ENCODE results near the gene ATG4D.

ATG4D gene

DNA sequence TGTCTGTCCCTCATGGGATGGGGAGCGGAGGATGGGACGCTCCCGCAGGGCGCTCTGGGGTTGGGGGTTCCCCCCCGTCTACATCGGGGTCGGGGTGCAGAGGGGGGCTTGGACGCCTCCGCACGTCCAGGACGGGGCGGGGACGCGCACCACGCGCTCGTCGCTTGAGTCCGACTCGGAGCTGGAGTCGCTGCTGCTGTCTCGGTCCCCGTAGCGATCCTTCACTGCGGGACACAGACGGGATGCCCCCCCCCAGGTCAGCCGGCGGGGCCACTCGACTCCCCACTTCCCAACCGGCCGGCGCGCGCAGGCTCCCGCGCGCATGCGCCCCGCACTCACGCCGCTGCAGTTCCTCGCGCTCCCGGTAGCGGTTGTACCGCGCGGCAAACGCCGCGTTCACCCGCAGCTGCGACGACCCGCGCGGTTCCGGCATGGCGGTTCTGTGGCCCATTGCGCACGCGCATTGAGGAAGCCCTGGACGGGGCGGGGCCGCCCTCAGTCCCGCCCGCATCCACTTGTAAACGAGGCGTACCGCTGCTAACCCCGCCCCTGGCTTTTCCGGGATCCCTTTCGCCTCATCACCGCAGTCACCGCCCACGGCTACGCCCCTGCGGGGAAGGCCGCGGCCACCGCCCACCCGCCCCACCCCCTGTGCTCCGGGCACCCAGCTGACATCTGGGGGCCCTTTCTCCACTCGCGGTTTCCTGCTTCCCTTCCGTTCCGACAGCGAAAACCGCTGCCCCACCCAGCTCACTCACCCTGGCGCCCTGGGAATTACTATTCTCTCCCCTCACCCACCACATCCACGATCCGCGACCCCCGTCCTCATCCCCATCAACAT lies 22.1 kb downstream of the ATG4D start, which contains the start of gene KRI1:
KRI1 (minus strand) TSS at position 444 of the 841 bp plus-strand sequence; CDS start at position 433, 11 bp downstream.
- H3K4me1 ChIP-seq (ENCODE audit: control insufficient read depth in 1 of 2, insufficient read depth in 1 of 2, low read depth in 1 of 2, low read length in 1 of 2), result peaks cover 37 to 40% of the 10 kb centered on the region in 2 experiments

DNA sequence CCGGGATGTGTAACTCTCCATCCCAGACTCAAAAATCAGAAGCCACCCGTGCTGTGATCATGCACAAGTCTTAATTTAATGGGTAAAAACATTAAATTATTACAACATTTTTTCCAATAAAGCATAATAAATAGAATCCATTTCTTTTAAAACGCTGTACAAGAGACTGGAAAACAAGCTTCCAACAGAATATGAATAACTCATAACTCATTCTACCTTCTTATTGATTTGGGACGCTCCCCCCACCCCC lies 22.6 kb downstream of the ATG4D start:
- TF ChIP-seq, protein P1, sequence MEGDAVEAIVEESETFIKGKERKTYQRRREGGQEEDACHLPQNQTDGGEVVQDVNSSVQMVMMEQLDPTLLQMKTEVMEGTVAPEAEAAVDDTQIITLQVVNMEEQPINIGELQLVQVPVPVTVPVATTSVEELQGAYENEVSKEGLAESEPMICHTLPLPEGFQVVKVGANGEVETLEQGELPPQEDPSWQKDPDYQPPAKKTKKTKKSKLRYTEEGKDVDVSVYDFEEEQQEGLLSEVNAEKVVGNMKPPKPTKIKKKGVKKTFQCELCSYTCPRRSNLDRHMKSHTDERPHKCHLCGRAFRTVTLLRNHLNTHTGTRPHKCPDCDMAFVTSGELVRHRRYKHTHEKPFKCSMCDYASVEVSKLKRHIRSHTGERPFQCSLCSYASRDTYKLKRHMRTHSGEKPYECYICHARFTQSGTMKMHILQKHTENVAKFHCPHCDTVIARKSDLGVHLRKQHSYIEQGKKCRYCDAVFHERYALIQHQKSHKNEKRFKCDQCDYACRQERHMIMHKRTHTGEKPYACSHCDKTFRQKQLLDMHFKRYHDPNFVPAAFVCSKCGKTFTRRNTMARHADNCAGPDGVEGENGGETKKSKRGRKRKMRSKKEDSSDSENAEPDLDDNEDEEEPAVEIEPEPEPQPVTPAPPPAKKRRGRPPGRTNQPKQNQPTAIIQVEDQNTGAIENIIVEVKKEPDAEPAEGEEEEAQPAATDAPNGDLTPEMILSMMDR (IDR thresholded peaks at IDR 0.05), result no peak
- H3K4me1 ChIP-seq (ENCODE audit: control insufficient read depth in 1 of 2, insufficient read depth in 1 of 2, low read depth in 1 of 2, low read length in 1 of 2), result peaks cover 37 to 40% of the 10 kb centered on the region in 2 experiments
- peaks cover 18% of the 10 kb centered on the region for H3K36me3 ChIP-seq
- peak overlapping the region; percentile 94 for H3K27ac ChIP-seq
- H3K27me3 ChIP-seq, result no peaks in the 10 kb centered on the region
- no peaks in the 10 kb centered on the region for H3K9me3 ChIP-seq
- peak overlapping the region; percentile 90 to 100 for H3K4me3 ChIP-seq (ENCODE audit: low read depth in 1 of 2, low read length in 1 of 2)

More for the DNA sequence above, 22.1 kb downstream of the ATG4D start, which contains the start of gene KRI1:
- Histone ChIP-seq H3K4me3 (ENCODE audit: low read depth in 1 of 2, low read length in 1 of 2) (peak within 1 kb of the TSS; percentile 90 to 100), H3K27me3 (no peaks in the 10 kb centered on the region), H3K36me3 (peaks cover 23% of the 10 kb centered on the region), H3K27ac (peak within 1 kb of the TSS; percentile 94), H3K9me3 (no peaks in the 10 kb centered on the region)
- TF ChIP-seq, protein P1 (IDR thresholded peaks at IDR 0.05), result peak; percentile 85

DNA sequence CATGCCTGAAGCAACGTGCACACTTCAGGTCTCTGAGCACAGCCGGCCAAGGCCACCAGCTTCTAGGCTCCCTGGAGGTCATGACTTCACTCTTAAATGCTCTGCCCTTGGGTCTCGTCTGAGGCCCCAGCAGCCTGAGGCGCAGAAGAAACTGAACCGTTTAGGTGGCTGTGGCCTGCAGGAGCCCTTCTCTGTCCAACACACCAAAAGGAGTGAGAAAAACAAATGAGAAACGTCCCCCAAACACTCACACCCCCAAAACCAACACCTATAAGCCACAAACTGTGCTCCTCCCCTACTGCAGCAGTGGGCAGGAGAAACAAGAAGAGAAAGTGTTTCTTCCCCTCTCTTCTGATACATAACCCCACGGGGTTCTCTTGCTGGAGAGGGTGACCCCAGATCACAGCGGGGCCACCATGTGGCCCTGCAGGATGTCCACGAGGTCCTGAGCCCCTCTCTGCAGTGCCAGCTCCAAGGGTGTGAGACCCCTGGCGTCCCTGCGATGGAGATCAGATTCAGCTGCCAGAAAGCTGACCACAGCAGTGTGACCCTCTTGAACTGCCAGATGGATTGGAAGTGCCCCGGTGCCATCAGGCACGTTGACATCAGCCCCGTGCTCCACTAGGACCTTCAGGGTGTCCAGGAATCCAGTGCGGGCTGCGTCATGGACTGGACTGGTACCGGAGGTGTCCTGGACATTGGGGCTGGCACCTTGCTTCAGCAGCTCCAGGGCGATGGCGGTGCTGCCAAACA lies 23.1 kb downstream of the ATG4D start:
- peaks cover 16% of the 10 kb centered on the region for H3K36me3 ChIP-seq
- peak overlapping the region; percentile 94 for H3K27ac ChIP-seq
- no peaks in the 10 kb centered on the region for H3K9me3 ChIP-seq
- no peaks in the 10 kb centered on the region for H3K27me3 ChIP-seq
- peaks cover 37 to 40% of the 10 kb centered on the region in 2 experiments for H3K4me1 ChIP-seq (ENCODE audit: control insufficient read depth in 1 of 2, insufficient read depth in 1 of 2, low read depth in 1 of 2, low read length in 1 of 2)
- TF ChIP-seq, protein P1 (IDR thresholded peaks at IDR 0.05), result no peak
- H3K4me3 ChIP-seq (ENCODE audit: low read depth in 1 of 2, low read length in 1 of 2), result peak overlapping the region; percentile 90 to 100

DNA sequence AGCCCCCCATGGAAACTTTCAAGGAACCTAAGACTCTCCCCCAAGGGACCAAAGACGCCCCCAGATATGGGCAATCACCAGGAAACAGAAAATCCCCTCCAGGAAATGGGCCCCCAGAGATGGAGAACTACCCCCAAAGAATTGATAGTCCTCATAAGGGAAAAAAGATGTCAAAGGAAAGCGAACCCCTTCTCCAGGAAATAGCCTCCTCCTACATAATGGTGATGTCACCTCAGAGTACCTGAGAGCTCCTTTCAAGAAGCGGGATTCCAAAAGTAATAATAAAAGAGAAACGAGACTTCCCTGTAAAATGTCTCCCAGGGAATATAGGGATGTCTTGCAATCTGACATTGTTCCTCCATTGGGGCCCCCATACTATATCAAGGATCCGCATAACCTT lies 24.0 kb downstream of the ATG4D start:
- Histone ChIP-seq H3K9me3 (no peaks in the 10 kb centered on the region), H3K36me3 (peaks cover 16% of the 10 kb centered on the region), H3K27ac (peak overlapping the region; percentile 94), H3K27me3 (no peaks in the 10 kb centered on the region), H3K4me3 (ENCODE audit: low read depth in 1 of 2, low read length in 1 of 2) (peak overlapping the region; percentile 90 to 100), H3K4me1 (ENCODE audit: control insufficient read depth in 1 of 2, insufficient read depth in 1 of 2, low read depth in 1 of 2, low read length in 1 of 2) (peaks cover 40 to 43% of the 10 kb centered on the region in 2 experiments)
- TF ChIP-seq, protein P1 (IDR thresholded peaks at IDR 0.05), result no peak

DNA sequence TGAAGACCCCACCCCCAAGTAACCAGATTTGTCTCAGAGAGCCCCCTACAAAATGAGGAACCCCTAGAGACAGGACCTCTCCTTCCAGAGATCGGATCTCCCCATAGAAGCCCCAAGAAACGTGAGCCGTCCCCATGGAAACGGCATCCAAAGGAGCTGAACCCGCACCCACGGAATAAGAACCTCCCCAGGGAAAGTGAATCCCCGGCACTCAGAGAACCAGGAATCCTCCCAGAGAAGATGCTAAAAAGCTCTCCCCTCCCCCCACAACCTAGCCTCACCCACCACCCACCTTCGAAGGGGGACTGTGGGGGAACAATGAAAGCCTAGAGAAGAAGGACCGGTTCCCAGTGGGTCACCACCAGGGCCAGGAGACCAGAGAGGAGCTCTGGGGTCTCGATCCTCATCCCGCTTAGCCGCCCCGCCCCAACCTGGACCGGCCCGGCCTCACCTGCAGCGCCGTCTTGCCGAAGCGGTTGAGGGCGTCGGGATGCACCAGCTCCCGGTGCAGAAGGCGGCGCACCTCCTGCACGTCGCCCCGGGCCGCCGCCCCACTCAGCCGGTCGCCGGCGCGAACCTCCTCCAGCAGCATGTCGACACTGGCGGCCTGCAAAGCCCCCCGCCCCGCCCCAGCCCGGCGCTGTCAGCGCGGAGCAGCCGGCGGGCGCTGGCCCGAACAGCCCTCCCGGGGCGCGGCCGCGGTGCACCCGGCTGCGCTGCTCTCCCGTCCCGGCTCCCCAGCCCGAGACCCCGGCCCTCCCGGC lies 24.5 kb downstream of the ATG4D start:
- Histone ChIP-seq H3K4me3 (ENCODE audit: low read depth in 1 of 2, low read length in 1 of 2) (peak overlapping the region; percentile 90 to 100), H3K36me3 (peaks cover 16% of the 10 kb centered on the region), H3K27ac (peak overlapping the region; percentile 94), H3K9me3 (no peaks in the 10 kb centered on the region), H3K4me1 (ENCODE audit: control insufficient read depth in 1 of 2, insufficient read depth in 1 of 2, low read depth in 1 of 2, low read length in 1 of 2) (peaks cover 40 to 43% of the 10 kb centered on the region in 2 experiments), H3K27me3 (no peaks in the 10 kb centered on the region)
- TF ChIP-seq, protein P1 (IDR thresholded peaks at IDR 0.05), result no peak
